K562 (cell line): ENCODE results near the gene ITGAX. TPM values are rescaled to one million over a fixed set of nuclear protein-coding genes. Genes with fewer than 3 reads are reported as not detected.

Experiments used
- ATF7 ChIP-seq: fragments of 450-650 bp; IDR thresholded peaks from 2 replicates; pipeline ENCODE4 v1.7.1; 2014; ENCODE audit warnings: mild to moderate bottlenecking, moderate library complexity
- CBX5 ChIP-seq: IDR thresholded peaks from 2 replicates; pipeline ENCODE4 v1.6.1; 2014; ENCODE audit warnings: low read depth, borderline replicate concordance
- EGR1 ChIP-seq: fragments of 450-650 bp; conservative IDR thresholded peaks from 2 replicates; pipeline ENCODE4 v1.6.1; 2017; ENCODE audit warnings: mild to moderate bottlenecking
- EP300 ChIP-seq: IDR thresholded peaks from 2 replicates; pipeline ENCODE4 v1.6.1; 2012; ENCODE audit warnings: low read length, improper control_type of control experiment
- ESRRA ChIP-seq: fragments of 450-650 bp; IDR thresholded peaks from 2 replicates; pipeline ENCODE4 v1.6.1; 2014; ENCODE audit warnings: low read depth, mild to moderate bottlenecking, moderate library complexity, borderline replicate concordance
- FOSL1 ChIP-seq: fragments of 200-800 bp; sonication (Bioruptor generic); conservative IDR thresholded peaks from 2 replicates; pipeline ENCODE4 v1.6.1; 2016; ENCODE audit warnings: missing genetic modification characterization, missing compliant biosample characterization
- GATAD2A ChIP-seq: fragments of 450-650 bp; IDR thresholded peaks from 2 replicates; pipeline ENCODE4 v1.6.1; 2017
- HMGN3 ChIP-seq: IDR thresholded peaks from 2 replicates; pipeline ENCODE4 v1.6.1; 2011; ENCODE audit warnings: borderline replicate concordance, low read depth, mild to moderate bottlenecking, mixed read lengths, low read length; ENCODE audit not compliant: insufficient read length; ENCODE audit errors: extremely low read depth
- JUN ChIP-seq, 2 experiments: sonication (generic) in 1 of 2; formaldehyde crosslinking in 1 of 2; IDR thresholded peaks; 2 replicates each; pipeline versions ENCODE4 v1.6.1 to v1.8.0; 2012 to 2022; ENCODE audit warnings: borderline replicate concordance in 2 of 2, mild to moderate bottlenecking in 2 of 2, improper control_type of control experiment in 1 of 2, low read depth in 1 of 2, low read length in 1 of 2, missing genetic modification reagents in 1 of 2
- MITF ChIP-seq: IDR thresholded peaks from 2 replicates; pipeline ENCODE4 v1.6.1; 2014; ENCODE audit warnings: antibody characterized with exemption
- NR2C2 ChIP-seq, 2 experiments: fragments of 200-800 bp in 1 of 2; sonication (Bioruptor generic) in 1 of 2; sonication (generic) in 1 of 2; formaldehyde crosslinking in 1 of 2; IDR thresholded peaks; 2 replicates each; pipeline versions ENCODE4 v1.6.1 to v1.8.0; 2016 to 2022; ENCODE audit warnings: mild to moderate bottlenecking in 1 of 2, missing compliant biosample characterization in 1 of 2, missing genetic modification characterization in 1 of 2, missing genetic modification reagents in 1 of 2
- RBM17 ChIP-seq: fragments of 200-400 bp; formaldehyde crosslinking; IDR thresholded peaks from 2 replicates; pipeline ENCODE4 v1.6.1; 2017; ENCODE audit warnings: low read depth, mild to moderate bottlenecking, low read length, borderline replicate concordance
- RCOR1 ChIP-seq, 2 experiments: IDR thresholded peaks; 2 replicates each; pipeline ENCODE4 v1.6.1; 2012; ENCODE audit warnings: low read depth in 2 of 2, low read length in 2 of 2, borderline replicate concordance in 1 of 2, improper control_type of control experiment in 1 of 2
- SP2 ChIP-seq: IDR thresholded peaks from 2 replicates; pipeline ENCODE4 v1.6.1; 2011; ENCODE audit warnings: mild to moderate bottlenecking, low read depth, low read length, moderate library complexity; ENCODE audit not compliant: poor library complexity, severe bottlenecking; ENCODE audit errors: extremely low read depth
- TOE1 ChIP-seq, 2 experiments: fragments of 450-650 bp in 1 of 2; sonication (generic) in 1 of 2; formaldehyde crosslinking in 1 of 2; IDR thresholded peaks; 2 replicates each; pipeline versions ENCODE4 v1.7.1 to v1.8.0; 2016 to 2022; ENCODE audit warnings: borderline replicate concordance in 2 of 2, mild to moderate bottlenecking in 2 of 2, antibody characterized with exemption in 1 of 2, inconsistent platforms in 1 of 2, low read depth in 1 of 2, missing genetic modification reagents in 1 of 2, moderate library complexity in 1 of 2
- ZEB2 ChIP-seq: fragments of 450-650 bp; IDR thresholded peaks from 2 replicates; pipeline ENCODE4 v1.6.1; 2016
- ZNF24 ChIP-seq: fragments of 450-650 bp; IDR thresholded peaks from 2 replicates; pipeline ENCODE4 v1.6.1; 2016
- ZSCAN32 ChIP-seq: fragments of 450-650 bp; formaldehyde crosslinking; IDR thresholded peaks from 2 replicates; pipeline ENCODE4 v1.4.0; 2020; ENCODE audit warnings: mild to moderate bottlenecking, moderate library complexity
- polyA plus RNA-seq, 8 experiments: library from polyadenylated mRNA; depleted of rRNA in 4 of 8; stranded (reverse) in 5 of 8; unstranded in 3 of 8; fragments of >200 nt; fragmentation: Nextera tagmentation in 2 of 8; fragmentation: Illumina TruSeq in 1 of 8; extraction: Ambion mirVana in 2 of 8; extraction: Trizol in 1 of 8; gene quantifications; 2 replicates each; pipeline versions ENCODE4 v1.2.1 to v1.2.3, GENCODE V29; 2011 to 2014; ENCODE audit warnings: inconsistent platforms in 1 of 8, missing spikeins in 1 of 8
- total RNA-seq, 7 experiments: library from RNA; depleted of rRNA in 6 of 7; stranded (reverse); fragments of >200 nt in 6 of 7; fragmentation: Illumina TruSeq in 2 of 7; extraction: Trizol in 2 of 7; gene quantifications; 2 replicates each; pipeline versions ENCODE4 v1.2.1 to v1.2.3, GENCODE V29; 2011 to 2021; ENCODE audit warnings: low replicate concordance in 1 of 7
- TF ChIP-seq, protein P1 (sequence below): fragments of 200-800 bp; sonication (Bioruptor generic); IDR thresholded peaks from 2 replicates; pipeline ENCODE4 v1.6.1; 2017; ENCODE audit warnings: missing genetic modification characterization, missing compliant biosample characterization
- TF ChIP-seq, protein P2 (sequence below): sonication (generic); formaldehyde crosslinking; IDR thresholded peaks from 2 replicates; pipeline ENCODE4 v1.8.0; 2022; ENCODE audit warnings: missing genetic modification reagents, mild to moderate bottlenecking, moderate library complexity, borderline replicate concordance
- TF ChIP-seq, protein P3 (sequence below): fragments of 450-650 bp; IDR thresholded peaks from 2 replicates; pipeline ENCODE4 v1.6.1; 2016

Gene ITGAX
- total and polyA plus RNA-seq, 9 of the 15 experiments (the other 6 are each of a cell fraction or from before 2014, with no cell fraction given), result 0.03 to 0.58 (median 0.14) TPM

DNA sequence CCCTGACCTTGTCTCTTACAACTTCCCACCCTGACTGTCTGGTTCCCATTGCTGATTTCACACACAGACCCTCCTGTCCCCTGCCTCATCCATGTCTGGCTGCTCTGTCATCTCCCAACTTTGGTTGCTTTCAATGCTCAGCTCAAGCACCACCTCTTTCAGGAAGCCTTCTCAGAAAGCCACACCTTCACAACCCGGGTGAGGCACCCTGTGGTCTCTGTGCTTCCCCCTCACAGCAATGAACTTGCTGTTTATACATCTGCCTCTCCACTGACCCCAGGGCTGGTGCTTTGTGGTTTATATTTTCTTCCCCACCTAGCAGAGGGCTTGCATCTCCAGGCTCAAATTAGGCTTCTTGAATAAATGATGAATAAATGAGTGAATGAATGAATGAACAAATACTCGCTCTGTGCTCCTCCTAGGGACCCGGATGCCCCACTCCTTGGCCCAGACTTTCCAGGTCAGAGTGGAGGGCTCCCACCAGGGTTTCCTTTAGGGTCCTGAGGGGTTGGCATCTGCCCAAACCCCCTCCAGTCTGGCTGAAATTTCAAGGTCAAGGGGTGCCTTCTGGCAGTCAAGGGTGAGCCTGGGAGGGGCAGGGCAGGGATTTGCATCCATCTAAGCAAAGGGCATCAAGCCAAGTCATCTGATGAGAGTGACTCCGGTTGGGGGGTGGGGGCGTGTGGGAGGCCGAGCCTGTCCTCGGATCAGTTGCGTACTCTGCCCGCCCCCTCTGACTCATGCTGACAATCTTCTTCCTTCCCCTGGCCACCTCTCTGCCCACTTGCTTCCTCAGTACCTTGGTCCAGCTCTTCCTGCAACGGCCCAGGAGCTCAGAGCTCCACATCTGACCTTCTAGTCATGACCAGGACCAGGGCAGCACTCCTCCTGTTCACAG is at the start of gene ITGAX (continued):
- TF ChIP-seq ESRRA, result peak; percentile 54; the same call in 1 of the 2 replicates
- TF ChIP-seq, protein P1, sequence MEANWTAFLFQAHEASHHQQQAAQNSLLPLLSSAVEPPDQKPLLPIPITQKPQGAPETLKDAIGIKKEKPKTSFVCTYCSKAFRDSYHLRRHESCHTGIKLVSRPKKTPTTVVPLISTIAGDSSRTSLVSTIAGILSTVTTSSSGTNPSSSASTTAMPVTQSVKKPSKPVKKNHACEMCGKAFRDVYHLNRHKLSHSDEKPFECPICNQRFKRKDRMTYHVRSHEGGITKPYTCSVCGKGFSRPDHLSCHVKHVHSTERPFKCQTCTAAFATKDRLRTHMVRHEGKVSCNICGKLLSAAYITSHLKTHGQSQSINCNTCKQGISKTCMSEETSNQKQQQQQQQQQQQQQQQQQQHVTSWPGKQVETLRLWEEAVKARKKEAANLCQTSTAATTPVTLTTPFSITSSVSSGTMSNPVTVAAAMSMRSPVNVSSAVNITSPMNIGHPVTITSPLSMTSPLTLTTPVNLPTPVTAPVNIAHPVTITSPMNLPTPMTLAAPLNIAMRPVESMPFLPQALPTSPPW (CRISPR knock-in tag), result peak; percentile 81
- TF ChIP-seq CBX5, result no peak
- TF ChIP-seq SP2, result no peak
- TF ChIP-seq EGR1, result peak; percentile 82
- TF ChIP-seq MITF, result peak; percentile 49; the same call in 1 of the 2 replicates
- peak; percentile 33; the same call in 1 of the 2 replicates for TF ChIP-seq TOE1 (IDR thresholded peaks at IDR 0.05; ENCODE audit: borderline replicate concordance)
- TF ChIP-seq TOE1 (CRISPR knock-in tag; IDR thresholded peaks at IDR 0.05; ENCODE audit: borderline replicate concordance, low read depth), result no peak
- peak; percentile 89 for TF ChIP-seq FOSL1
- TF ChIP-seq EP300, result peak; percentile 47; the same call in 1 of the 2 replicates
- TF ChIP-seq ZNF24, result peak; percentile 92
- TF ChIP-seq RBM17, result no peak
- peak; percentile 41 for TF ChIP-seq HMGN3
- TF ChIP-seq ATF7, result 0 out of 2 replicates have a peak, but pooled peaks have one; percentile 36
- TF ChIP-seq ZEB2, result peak; percentile 21; the same call in 1 of the 2 replicates
- no peak for TF ChIP-seq NR2C2 (CRISPR knock-in tag; IDR thresholded peaks at IDR 0.05)
- TF ChIP-seq NR2C2 (tag; IDR thresholded peaks at IDR 0.05), result peak; percentile 28; the same call in 1 of the 2 replicates
- no peak for TF ChIP-seq ZSCAN32
- peak; percentile 32; the same call in 1 of the 2 replicates for TF ChIP-seq GATAD2A
- TF ChIP-seq RCOR1 (IDR thresholded peaks at IDR 0.05; ENCODE audit: borderline replicate concordance in 1 of 2, low read depth in 2 of 2, low read length in 2 of 2), result peak in 1 of 2 experiments; percentile 46; a peak in 1 of 4 replicates
- TF ChIP-seq JUN (IDR thresholded peaks at IDR 0.05; ENCODE audit: borderline replicate concordance, low read depth, low read length), result peak; percentile 87
- TF ChIP-seq JUN (CRISPR knock-in tag; IDR thresholded peaks at IDR 0.05; ENCODE audit: borderline replicate concordance), result no peak
- TF ChIP-seq, protein P2, sequence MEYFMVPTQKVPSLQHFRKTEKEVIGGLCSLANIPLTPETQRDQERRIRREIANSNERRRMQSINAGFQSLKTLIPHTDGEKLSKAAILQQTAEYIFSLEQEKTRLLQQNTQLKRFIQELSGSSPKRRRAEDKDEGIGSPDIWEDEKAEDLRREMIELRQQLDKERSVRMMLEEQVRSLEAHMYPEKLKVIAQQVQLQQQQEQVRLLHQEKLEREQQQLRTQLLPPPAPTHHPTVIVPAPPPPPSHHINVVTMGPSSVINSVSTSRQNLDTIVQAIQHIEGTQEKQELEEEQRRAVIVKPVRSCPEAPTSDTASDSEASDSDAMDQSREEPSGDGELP (CRISPR knock-in tag), result peak; percentile 18; the same call in 1 of the 2 replicates
- TF ChIP-seq, protein P3, sequence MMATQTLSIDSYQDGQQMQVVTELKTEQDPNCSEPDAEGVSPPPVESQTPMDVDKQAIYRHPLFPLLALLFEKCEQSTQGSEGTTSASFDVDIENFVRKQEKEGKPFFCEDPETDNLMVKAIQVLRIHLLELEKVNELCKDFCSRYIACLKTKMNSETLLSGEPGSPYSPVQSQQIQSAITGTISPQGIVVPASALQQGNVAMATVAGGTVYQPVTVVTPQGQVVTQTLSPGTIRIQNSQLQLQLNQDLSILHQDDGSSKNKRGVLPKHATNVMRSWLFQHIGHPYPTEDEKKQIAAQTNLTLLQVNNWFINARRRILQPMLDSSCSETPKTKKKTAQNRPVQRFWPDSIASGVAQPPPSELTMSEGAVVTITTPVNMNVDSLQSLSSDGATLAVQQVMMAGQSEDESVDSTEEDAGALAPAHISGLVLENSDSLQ, result peak; percentile 55
